ENCODE data around the gene VILL. TPM values are rescaled to one million over a fixed set of nuclear protein-coding genes. Genes with fewer than 3 reads are reported as not detected.

Gene VILL
- total and polyA plus RNA-seq, 2 donors (not counting 1 experiment from before 2014, with no cell fraction given): 2.0 to 9.4 TPM

GRCh38 chr3:37968813-37969595 is 21.6 kb upstream of the VILL start:
- Histone ChIP-seq H2AFZ (ENCODE audit: low read length) (no peak overlapping the region), H3K4me1 (ENCODE audit: control insufficient read depth, extremely low read depth, insufficient read depth, low read length) (no peaks in the 10 kb centered on the region), H3K27ac (ENCODE audit: insufficient read depth, low read length) (no peak overlapping the region)

GRCh38 chr3:37969596-37970100 is 20.9 kb upstream of the VILL start:
- Histone ChIP-seq H2AFZ (ENCODE audit: low read length) (no peak overlapping the region), H3K79me2 (ENCODE audit: control insufficient read depth, insufficient read depth, low read length) (no peaks in the 10 kb centered on the region)
- DNase-seq (ENCODE audit: low read depth in 2 of 2): no peak

More at GRCh38 chr3:37968813-37969595, 21.6 kb upstream of the VILL start:
- Histone ChIP-seq H3K4me3 (replicated peaks in 1 of 4; ENCODE audit: control extremely low read depth in 1 of 4, insufficient read depth in 1 of 4, low read depth in 3 of 4, low read length in 4 of 4) (no peak overlapping the region), H3K27me3 (ENCODE audit: control insufficient read depth, insufficient read depth, low read length) (no peaks in the 10 kb centered on the region), H3K79me2 (ENCODE audit: control insufficient read depth, insufficient read depth, low read length) (no peaks in the 10 kb centered on the region), H3K9ac (ENCODE audit: insufficient read depth, low read length) (no peak overlapping the region), H3K4me2 (ENCODE audit: extremely low read depth, insufficient read depth, low read length) (no peak overlapping the region), H4K20me1 (ENCODE audit: control insufficient read depth, extremely low read depth, insufficient read depth, low read length) (no peaks in the 10 kb centered on the region), H3K9me3 (ENCODE audit: control insufficient read depth, insufficient read depth, low read depth, low read length) (no peaks in the 10 kb centered on the region), H3K36me3 (ENCODE audit: control insufficient read depth, insufficient read depth, low read length) (peaks cover 4% of the 10 kb centered on the region)
- no peak for DNase-seq (ENCODE audit: low read depth in 2 of 2)
- TF ChIP-seq CTCF (conservative IDR thresholded peaks at IDR 0.05 in 1 of 2, IDR thresholded peaks at IDR 0.05 in 1 of 2; ENCODE audit: low read depth in 1 of 2, low read length in 2 of 2) (no peak), EZH2 (IDR thresholded peaks at IDR 0.05; ENCODE audit: low read length, missing control alignments) (no peak)

GRCh38 chr3:37970802-37971201 is 19.8 kb upstream of the VILL start:
- Histone ChIP-seq H3K9me3 (ENCODE audit: control insufficient read depth, insufficient read depth, low read depth, low read length) (no peaks in the 10 kb centered on the region), H3K4me2 (ENCODE audit: extremely low read depth, insufficient read depth, low read length) (no peak overlapping the region), H3K36me3 (ENCODE audit: control insufficient read depth, insufficient read depth, low read length) (peaks cover 10% of the 10 kb centered on the region), H3K27ac (ENCODE audit: insufficient read depth, low read length) (no peak overlapping the region), H3K4me3 (replicated peaks in 1 of 4; ENCODE audit: control extremely low read depth in 1 of 4, insufficient read depth in 1 of 4, low read depth in 3 of 4, low read length in 4 of 4) (no peak overlapping the region), H3K27me3 (ENCODE audit: control insufficient read depth, insufficient read depth, low read length) (no peaks in the 10 kb centered on the region), H3K79me2 (ENCODE audit: control insufficient read depth, insufficient read depth, low read length) (no peaks in the 10 kb centered on the region), H2AFZ (ENCODE audit: low read length) (no peak overlapping the region), H4K20me1 (ENCODE audit: control insufficient read depth, extremely low read depth, insufficient read depth, low read length) (no peaks in the 10 kb centered on the region), H3K9ac (ENCODE audit: insufficient read depth, low read length) (no peak overlapping the region), H3K4me1 (ENCODE audit: control insufficient read depth, extremely low read depth, insufficient read depth, low read length) (no peaks in the 10 kb centered on the region)
- DNase-seq (ENCODE audit: low read depth in 2 of 2): no peak
- no peak for TF ChIP-seq CTCF (conservative IDR thresholded peaks at IDR 0.05 in 1 of 2, IDR thresholded peaks at IDR 0.05 in 1 of 2; ENCODE audit: low read depth in 1 of 2, low read length in 2 of 2)
- no peak for TF ChIP-seq EZH2 (IDR thresholded peaks at IDR 0.05; ENCODE audit: low read length, missing control alignments)

More at GRCh38 chr3:37969596-37970100, 20.9 kb upstream of the VILL start:
- TF ChIP-seq EZH2 (IDR thresholded peaks at IDR 0.05; ENCODE audit: low read length, missing control alignments): no peak
- no peaks in the 10 kb centered on the region for H4K20me1 ChIP-seq (ENCODE audit: control insufficient read depth, extremely low read depth, insufficient read depth, low read length)
- H3K27me3 ChIP-seq (ENCODE audit: control insufficient read depth, insufficient read depth, low read length): no peaks in the 10 kb centered on the region
- H3K4me2 ChIP-seq (ENCODE audit: extremely low read depth, insufficient read depth, low read length): no peak overlapping the region
- H3K9me3 ChIP-seq (ENCODE audit: control insufficient read depth, insufficient read depth, low read depth, low read length): no peaks in the 10 kb centered on the region
- no peak overlapping the region for H3K9ac ChIP-seq (ENCODE audit: insufficient read depth, low read length)
- H3K4me3 ChIP-seq (replicated peaks in 1 of 4; ENCODE audit: control extremely low read depth in 1 of 4, insufficient read depth in 1 of 4, low read depth in 3 of 4, low read length in 4 of 4): no peak overlapping the region
- no peaks in the 10 kb centered on the region for H3K4me1 ChIP-seq (ENCODE audit: control insufficient read depth, extremely low read depth, insufficient read depth, low read length)
- H3K36me3 ChIP-seq (ENCODE audit: control insufficient read depth, insufficient read depth, low read length): peaks cover 6% of the 10 kb centered on the region
- no peak overlapping the region for H3K27ac ChIP-seq (ENCODE audit: insufficient read depth, low read length)

All from fibroblast of lung (primary cell).